Stomach (tissue), 9 donors: ENCODE measurements around the gene RTN4. TPM values are rescaled to one million over a fixed set of nuclear protein-coding genes. Genes with fewer than 3 reads are reported as not detected.
A peak's percentile ranks its signal among the peaks of the same experiment; 100 is the strongest.

Experiments
- DNase-seq, 2 donors: peaks; one replicate each; pipeline versions ENCODE4 v3.0.0 to v3.0.0-alpha.2; 2013 to 2019
- H3K27ac ChIP-seq, 5 donors: fragments of 200-600 bp in 4 of 5; sonication (generic) in 4 of 5; one replicate each; pipeline ENCODE4 v1.5.1; 2013 to 2019; ENCODE audit warnings: mild to moderate bottlenecking in 1 of 5, moderate library complexity in 1 of 5
- H3K27me3 ChIP-seq, 3 donors: fragments of 200-600 bp; sonication (generic); one replicate each; pipeline ENCODE4 v1.5.1; 2017 to 2019; ENCODE audit warnings: mixed run types in 1 of 3
- H3K36me3 ChIP-seq, 4 donors: fragments of 200-600 bp; sonication (generic); 1 replicate in 3 of 4; 2 replicates in 1 of 4; pipeline ENCODE4 v1.5.1; 2016 to 2019
- H3K4me1 ChIP-seq, 4 donors: fragments of 200-600 bp; sonication (generic); one replicate each; pipeline ENCODE4 v1.5.1; 2016 to 2019
- H3K4me3 ChIP-seq, 4 donors: fragments of 200-600 bp; sonication (generic) in 3 of 4; one replicate each; pipeline ENCODE4 v1.5.1; 2016 to 2019; ENCODE audit warnings: mild to moderate bottlenecking in 1 of 4
- H3K9me3 ChIP-seq, 4 donors: fragments of 200-600 bp; sonication (generic); one replicate each; pipeline ENCODE4 v1.5.1; 2016 to 2019
- CTCF ChIP-seq, 7 experiments: fragments of 450-650 bp in 4 of 7; fragments of 200-600 bp in 3 of 7; sonication (generic) in 3 of 7; IDR thresholded peaks; one replicate each; pipeline ENCODE4 v1.5.1; 2016 to 2019; ENCODE audit warnings: antibody characterized with exemption in 7 of 7, control low read depth in 2 of 7, mild to moderate bottlenecking in 1 of 7
- EP300 ChIP-seq: sonication (generic); formaldehyde crosslinking; IDR thresholded peaks from one replicate; pipeline ENCODE4 v1.6.1; 2017; ENCODE audit warnings: antibody characterized with exemption
- POLR2A ChIP-seq, 4 donors: fragments of 450-650 bp; IDR thresholded peaks; one replicate each; pipeline ENCODE4 v1.6.1; 2016; ENCODE audit warnings: antibody characterized with exemption in 4 of 4, control low read depth in 2 of 4, mild to moderate bottlenecking in 1 of 4, moderate library complexity in 1 of 4
- POLR2AphosphoS5 ChIP-seq, 3 donors: sonication (generic); formaldehyde crosslinking; IDR thresholded peaks; one replicate each; pipeline ENCODE4 v1.6.1; 2016; ENCODE audit warnings: antibody characterized with exemption in 3 of 3
- WGBS, 5 donors: extraction: QIAGEN DNeasy Blood & Tissue Kit in 3 of 5; methylation state at CpG; one replicate each; pipeline versions ENCODE4 v1.1.5 to v1.1.7; 2013 to 2018; 5-methylcytosine and 5-hydroxymethylcytosine counted together
- intact Hi-C: fragments of 100-400 bp; cut with DNase I; formaldehyde crosslinking; loops from one replicate; pipeline ENCODE4 v1.15.1; 2023; ENCODE audit warnings: low total_unique reads
- polyA plus RNA-seq, 3 donors: library from polyadenylated mRNA; stranded (reverse); fragments of 200-250 nt; gene quantifications; one replicate each; pipeline ENCODE4 v1.2.3, GENCODE V29; 2013
- total RNA-seq, 5 donors: library from RNA; depleted of rRNA; stranded (reverse); fragments of >200 nt; gene quantifications; one replicate each; pipeline versions ENCODE4 v1.1.0 to v1.2.3, GENCODE V29; 2014 to 2016
- donor health status: healthy with polysubstance abuse.
- donor health status: Bipolar disorder and iron deficiency.
- donor health status: healthy.

The RTN4 gene
- total and polyA plus RNA-seq, 8 donors, result 40.8 to 463 (median 126) TPM

GRCh38 chr2:55063713-55064323 is 13.6 kb upstream of the RTN4 start:
- no peak overlapping the region for H3K27ac ChIP-seq
- no peak for DNase-seq
- H3K4me3 ChIP-seq, result no peak overlapping the region
- peak in 1 of 7 experiments; percentile 22 for TF ChIP-seq CTCF (IDR thresholded peaks at IDR 0.05)
- TF ChIP-seq POLR2A (IDR thresholded peaks at IDR 0.05), result no peak
- H3K4me1 ChIP-seq, result no peaks in the 10 kb centered on the region
- no peaks in the 10 kb centered on the region for H3K27me3 ChIP-seq
- WGBS, 5 donors, result 83 to 92% (median 91%) methylated on average over 6 of the region's 6 CpGs
- no peaks in the 10 kb centered on the region for H3K9me3 ChIP-seq
- intact Hi-C loops, result no loop called here
- H3K36me3 ChIP-seq, result no peaks in the 10 kb centered on the region

- TF ChIP-seq CTCF (IDR thresholded peaks at IDR 0.05) (no peak), EP300 (no peak), POLR2AphosphoS5 (IDR thresholded peaks at IDR 0.05) (no peak), POLR2A (IDR thresholded peaks at IDR 0.05) (no peak)
- WGBS, 5 donors, result 85 to 92% (median 88%) methylated on average over 6 of the region's 6 CpGs
- H3K9me3 ChIP-seq, result no peaks in the 10 kb centered on the region
- no peaks in the 10 kb centered on the region for H3K36me3 ChIP-seq
- peak in 1 of 2 donors; percentile 22 for DNase-seq
- H3K4me1 ChIP-seq, result no peaks in the 10 kb centered on the region
- no peak overlapping the region for H3K27ac ChIP-seq
- no peak overlapping the region for H3K4me3 ChIP-seq
- no peaks in the 10 kb centered on the region for H3K27me3 ChIP-seq
- intact Hi-C loops, result no loop called here
Measured at GRCh38 chr2:55063226-55063625, 13.0 kb upstream of the RTN4 start.

GRCh38 chr2:55062754-55063153 is 12.5 kb upstream of the RTN4 start:
- Histone ChIP-seq H3K36me3 (no peaks in the 10 kb centered on the region), H3K27ac (no peak overlapping the region), H3K27me3 (no peaks in the 10 kb centered on the region), H3K9me3 (no peaks in the 10 kb centered on the region), H3K4me1 (no peaks in the 10 kb centered on the region), H3K4me3 (no peak overlapping the region)
- DNase-seq, result no peak
- intact Hi-C loops, result no loop called here
- 61 to 83% (median 74%) methylated on average over 1 of the region's 1 CpG for WGBS, 5 donors
- TF ChIP-seq CTCF (IDR thresholded peaks at IDR 0.05) (no peak), POLR2AphosphoS5 (IDR thresholded peaks at IDR 0.05) (no peak), EP300 (no peak), POLR2A (IDR thresholded peaks at IDR 0.05) (no peak)

- WGBS, 5 donors, result 92 to 94% (median 93%) methylated on average over 25 of the region's 25 CpGs
- intact Hi-C loops, result no loop called here
- TF ChIP-seq CTCF (IDR thresholded peaks at IDR 0.05), result no peak
- no peak for TF ChIP-seq POLR2AphosphoS5 (IDR thresholded peaks at IDR 0.05)
- no peak for TF ChIP-seq EP300
Measured at GRCh38 chr2:55061523-55062344, 11.5 kb upstream of the RTN4 start.

More at GRCh38 chr2:55061523-55062344, 11.5 kb upstream of the RTN4 start:
- no peak overlapping the region for H3K4me3 ChIP-seq
- H3K9me3 ChIP-seq, result no peaks in the 10 kb centered on the region
- H3K36me3 ChIP-seq, result no peaks in the 10 kb centered on the region
- H3K4me1 ChIP-seq, result no peaks in the 10 kb centered on the region
- no peaks in the 10 kb centered on the region for H3K27me3 ChIP-seq
- H3K27ac ChIP-seq, result no peak overlapping the region
- DNase-seq, result no peak
